ENCODE data around the gene SELENOF. TPM values are rescaled to one million over a fixed set of nuclear protein-coding genes. Genes with fewer than 3 reads are reported as not detected.

The SELENOF gene
- total RNA-seq, 1 donor from 2014 or later, result 122 TPM

- no peak for DNase-seq (ENCODE audit: extremely low read depth, low read depth, low spot score)
These were observed 53.5 kb downstream of the SELENOF start for GRCh38 chr1:86860424-86860823.

GRCh38 chr1:86860020-86860419 is 53.9 kb downstream of the SELENOF start:
- DNase-seq (ENCODE audit: extremely low read depth, low read depth, low spot score), result no peak

- no peak for DNase-seq (ENCODE audit: extremely low read depth, low read depth, low spot score)
These were observed 55.2 kb downstream of the SELENOF start for GRCh38 chr1:86858524-86859261.

GRCh38 chr1:86856196-86856595 is 57.7 kb downstream of the SELENOF start:
- no peak for DNase-seq (ENCODE audit: extremely low read depth, low read depth, low spot score)

GRCh38 chr1:86854352-86854751 is 59.6 kb downstream of the SELENOF start:
- no peak for DNase-seq (ENCODE audit: extremely low read depth, low read depth, low spot score)

GRCh38 chr1:86852782-86853408 is 61.0 kb downstream of the SELENOF start:
- no peak for DNase-seq (ENCODE audit: extremely low read depth, low read depth, low spot score)

GRCh38 chr1:86852289-86852688 is 61.6 kb downstream of the SELENOF start:
- DNase-seq (ENCODE audit: extremely low read depth, low read depth, low spot score), result no peak

GRCh38 chr1:86849756-86850155 is 64.2 kb downstream of the SELENOF start:
- no peak for DNase-seq (ENCODE audit: extremely low read depth, low read depth, low spot score)

GRCh38 chr1:86848654-86849053 is 65.3 kb downstream of the SELENOF start:
- no peak for DNase-seq (ENCODE audit: extremely low read depth, low read depth, low spot score)

DNA sequence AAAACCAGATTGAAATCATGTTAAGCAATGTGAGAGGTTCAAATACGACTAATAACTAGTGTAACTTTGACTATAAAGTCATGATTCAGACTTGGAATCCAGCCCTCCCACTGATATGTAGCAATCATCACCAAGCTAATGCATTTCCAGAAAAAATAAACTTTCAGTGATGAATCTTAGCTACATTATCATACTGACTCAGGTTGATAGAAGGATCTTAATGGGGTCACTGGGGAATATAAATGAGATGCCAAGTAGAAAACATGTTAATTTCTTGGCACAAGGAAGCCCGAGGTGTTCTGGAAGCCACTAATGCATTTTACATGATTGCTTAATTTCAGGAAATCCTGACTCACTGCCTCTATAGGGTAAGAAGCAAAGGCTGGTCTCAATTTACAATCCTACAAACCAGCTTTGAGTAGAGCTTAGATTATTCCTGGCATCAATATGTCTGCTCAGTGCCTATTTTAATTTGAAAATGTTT is 67.7 kb downstream of the SELENOF start:
- DNase-seq (ENCODE audit: extremely low read depth, low read depth, low spot score), result no peak

GRCh38 chr1:86845514-86845913 is 68.4 kb downstream of the SELENOF start:
- no peak for DNase-seq (ENCODE audit: extremely low read depth, low read depth, low spot score)

GRCh38 chr1:86841116-86841515 is 72.8 kb downstream of the SELENOF start:
- no peak for DNase-seq (ENCODE audit: extremely low read depth, low read depth, low spot score)

DNA sequence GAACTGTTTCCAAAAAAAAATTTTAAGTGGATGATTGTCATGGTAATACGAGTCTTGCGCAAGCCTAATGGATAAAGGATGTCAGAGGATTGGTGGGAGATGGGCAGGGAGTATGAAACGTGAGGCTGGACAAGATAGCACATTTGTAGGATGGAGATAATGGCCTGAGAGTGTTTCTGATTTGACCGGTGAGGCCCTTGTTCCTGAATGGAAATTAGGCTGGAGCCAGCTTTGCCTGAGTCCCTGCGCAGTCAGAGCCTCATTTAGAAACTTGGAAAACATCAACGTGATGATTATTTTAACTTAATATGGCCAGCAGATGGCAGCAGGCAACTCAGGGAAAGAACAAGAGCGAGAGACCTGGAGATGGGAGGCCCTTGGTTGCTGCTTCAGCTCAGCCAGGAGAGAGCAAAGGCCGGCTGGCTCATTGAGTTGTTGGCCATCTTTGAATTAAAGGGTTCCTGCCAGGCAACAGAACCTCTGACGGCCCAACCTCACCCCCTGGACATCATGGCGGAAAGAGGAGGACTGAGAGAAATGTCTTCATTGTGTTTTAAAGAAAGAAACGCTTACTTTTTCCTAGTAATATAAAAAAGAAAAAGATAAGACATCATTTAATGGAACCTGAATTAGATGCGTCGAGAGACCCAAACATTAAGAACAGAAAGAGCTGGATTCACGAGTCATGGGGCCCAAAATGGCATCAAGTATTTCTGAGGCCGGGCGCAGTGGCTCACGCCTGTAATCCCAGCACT is 80.3 kb downstream of the SELENOF start:
- DNase-seq (ENCODE audit: extremely low read depth, low read depth, low spot score), result peak; percentile 73

- no peak for DNase-seq (ENCODE audit: extremely low read depth, low read depth, low spot score)
These were observed 81.5 kb downstream of the SELENOF start for GRCh38 chr1:86832433-86832832.

DNA sequence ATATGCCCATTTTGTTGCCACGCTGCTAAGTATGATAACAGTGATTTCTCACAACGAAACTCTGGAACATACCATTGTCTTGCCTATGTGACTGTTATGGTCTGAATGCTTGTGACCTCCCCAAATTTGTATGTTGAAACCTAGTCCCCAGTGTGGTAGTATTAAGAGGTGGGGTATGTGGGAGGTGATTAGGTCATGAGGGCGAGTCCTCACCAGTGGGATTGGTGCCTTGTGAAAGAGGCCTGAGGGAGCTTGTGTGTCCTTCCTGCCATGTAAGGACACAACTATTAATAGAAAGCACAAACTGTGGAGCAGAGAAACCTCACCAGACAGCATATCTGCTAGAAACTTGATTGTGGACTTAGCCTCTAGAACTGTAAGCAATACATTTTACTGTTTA is 84.6 kb downstream of the SELENOF start:
- DNase-seq (ENCODE audit: extremely low read depth, low read depth, low spot score), result no peak

GRCh38 chr1:86828024-86828423 is 85.9 kb downstream of the SELENOF start:
- DNase-seq (ENCODE audit: extremely low read depth, low read depth, low spot score), result no peak

DNA sequence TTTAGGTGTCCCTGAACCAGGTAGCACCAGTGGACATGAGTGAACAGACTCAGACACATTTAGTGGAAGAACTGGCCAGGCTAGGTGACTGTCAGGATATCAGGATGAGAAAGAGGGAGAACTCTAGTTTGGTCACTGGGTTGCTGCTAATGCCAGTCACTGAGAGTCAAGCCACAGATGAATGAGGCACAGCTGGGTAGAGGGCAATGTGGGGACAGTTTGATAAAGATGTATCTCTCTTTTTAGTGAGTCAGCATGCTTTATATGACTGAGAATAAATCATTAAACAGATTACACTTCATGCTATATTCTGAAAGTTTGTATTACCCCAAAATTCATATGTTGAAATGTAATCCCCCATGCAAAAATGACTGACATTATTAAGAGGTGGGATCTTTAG is 87.1 kb downstream of the SELENOF start:
- no peak for DNase-seq (ENCODE audit: extremely low read depth, low read depth, low spot score)

- no peak for DNase-seq (ENCODE audit: extremely low read depth, low read depth, low spot score)
These were observed 88.6 kb downstream of the SELENOF start for GRCh38 chr1:86825319-86825718.

GRCh38 chr1:86823821-86824500 is 90.0 kb downstream of the SELENOF start:
- DNase-seq (ENCODE audit: extremely low read depth, low read depth, low spot score), result no peak

DNA sequence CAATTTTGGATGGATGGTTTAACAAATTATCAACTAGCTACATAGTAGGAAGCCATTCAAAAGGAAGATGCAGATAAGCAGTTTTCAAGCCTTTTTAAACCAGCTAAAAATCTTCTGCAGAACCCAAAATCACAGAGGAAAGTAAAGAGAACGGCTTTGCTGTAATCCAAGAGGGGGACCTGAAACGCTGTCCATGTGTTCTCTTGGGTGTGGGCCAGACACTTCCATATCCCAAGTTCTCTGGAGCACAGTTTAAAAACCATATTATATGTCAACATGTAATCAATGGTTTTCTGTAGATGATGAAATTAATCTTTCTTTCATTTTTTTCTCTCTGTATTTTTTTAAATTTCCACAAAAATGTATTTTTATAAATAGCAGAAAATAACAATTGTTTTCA is 90.5 kb downstream of the SELENOF start:
- no peak for DNase-seq (ENCODE audit: extremely low read depth, low read depth, low spot score)

DNA sequence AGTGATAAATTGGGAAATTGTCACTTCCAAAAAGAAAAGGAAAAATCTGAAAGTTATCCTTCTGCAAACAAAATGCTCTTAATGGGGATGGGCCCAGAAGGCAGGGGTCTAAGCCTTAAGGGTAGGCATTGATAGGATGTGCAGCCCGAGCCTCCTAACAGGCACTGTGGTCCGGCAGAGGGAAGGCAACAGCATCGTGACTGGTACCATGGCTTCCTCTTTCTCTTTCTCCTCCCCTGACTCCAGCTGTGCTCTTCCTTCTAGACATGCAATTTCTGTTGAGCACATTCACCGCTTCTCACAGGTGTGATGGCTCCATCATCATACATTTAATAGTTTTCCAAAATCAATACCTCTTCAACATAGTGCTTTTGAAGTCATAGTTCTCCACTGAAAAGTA is 91.5 kb downstream of the SELENOF start:
- DNase-seq (ENCODE audit: extremely low read depth, low read depth, low spot score), result no peak
